GM12878 (cell line): ENCODE data around the gene SAXO1. TPM values are rescaled to one million over a fixed set of nuclear protein-coding genes. Genes with fewer than 3 reads are reported as not detected.

Experiments
- ATAC-seq: fragments of 200-7000 bp; cut with Tn5 transposase; 3 replicates; pipeline ENCODE4 v1.9.1; 2020; ENCODE audit warnings: mild to moderate bottlenecking, moderate library complexity
- BruUV-seq: library from RNA; stranded (reverse); fragments of 400-500 nt; replicated peaks from 2 replicates; lab custom pipeline; 2021; lab: Mats Ljungman, UMichigan
- CTCF ChIA-PET: fragments of 300-600 bp; sonication (Branson Sonifier 250); formaldehyde crosslinking; extraction: SDS; loops from one replicate; lab custom pipeline; 2021; ENCODE audit warnings: inconsistent platforms; lab: Yijun Ruan, JAX
- POLR2A ChIA-PET: fragments of 350-600 bp; formaldehyde crosslinking; extraction: SDS; loops from one replicate; lab custom pipeline; 2021; ENCODE audit warnings: inconsistent platforms; lab: Charles Lee
- RAD21 ChIA-PET: fragments of 300-600 bp; sonication (Branson Sonifier 250); formaldehyde crosslinking; loops from one replicate; lab custom pipeline; 2023; ENCODE audit warnings: antibody characterized with exemption; ENCODE audit not compliant: unreplicated experiment; lab: Charles Lee
- SMC1A ChIA-PET: fragments of 300-600 bp; sonication (Branson Sonifier 250); formaldehyde crosslinking; loops from one replicate; lab custom pipeline; 2023; ENCODE audit not compliant: unreplicated experiment, uncharacterized antibody; lab: Charles Lee
- DNase-seq: peaks from one replicate; pipeline ENCODE4 v3.0.0-alpha.2; 2011; ENCODE audit warnings: low read depth, low spot score
- FAIRE-seq: peaks from 3 replicates; lab custom pipeline; 2011; peaks lifted over from hg19 to GRCh38; lab: Jason Lieb, UNC
- H2AFZ ChIP-seq: 2 replicates; pipeline ENCODE4 v1.6.0; 2011; ENCODE audit warnings: low read depth, low read length, control low read depth; ENCODE audit not compliant: control insufficient read depth
- H3K27ac ChIP-seq: 2 replicates; pipeline ENCODE4 v1.5.1; 2011; ENCODE audit warnings: control low read depth; ENCODE audit not compliant: control insufficient read depth, insufficient read depth
- H3K27me3 ChIP-seq, 2 experiments: replicated peaks in 1 of 2; 2 replicates each; pipeline versions ENCODE4 v1.6.0 to v1.6.1; 2011; ENCODE audit warnings: low read length in 1 of 2; ENCODE audit not compliant: control insufficient read depth in 2 of 2, insufficient read depth in 2 of 2
- H3K36me3 ChIP-seq, 2 experiments: 2 replicates each; pipeline ENCODE4 v1.5.1; 2011; ENCODE audit warnings: low read length in 1 of 2; ENCODE audit not compliant: control insufficient read depth in 2 of 2, insufficient read depth in 2 of 2
- H3K4me1 ChIP-seq: 2 replicates; pipeline ENCODE4 v1.6.1; 2011; ENCODE audit warnings: mild to moderate bottlenecking, low read length, moderate library complexity, mixed read lengths; ENCODE audit not compliant: control insufficient read depth, insufficient read depth
- H3K4me2 ChIP-seq: 2 replicates; pipeline ENCODE4 v1.6.0; 2011; ENCODE audit warnings: control low read depth; ENCODE audit not compliant: control insufficient read depth, insufficient read depth
- H3K4me3 ChIP-seq: fragments of 200-600 bp; sonication (generic); 2 replicates; pipeline ENCODE4 v1.5.1; 2016
- H3K79me2 ChIP-seq: 2 replicates; pipeline ENCODE4 v1.6.0; 2011; ENCODE audit warnings: low read length; ENCODE audit not compliant: control insufficient read depth, insufficient read depth
- H3K9ac ChIP-seq: 2 replicates; pipeline ENCODE4 v1.8.0; 2011; ENCODE audit warnings: low read length, control low read depth, mixed read lengths; ENCODE audit not compliant: control insufficient read depth, insufficient read depth
- H3K9me3 ChIP-seq: replicated peaks from 3 replicates; pipeline ENCODE4 v1.5.1; 2011; ENCODE audit warnings: mild to moderate bottlenecking, low read length; ENCODE audit not compliant: control insufficient read depth, insufficient read depth
- H4K20me1 ChIP-seq: 2 replicates; pipeline ENCODE4 v1.6.0; 2011; ENCODE audit not compliant: control insufficient read depth, insufficient read depth
- BHLHE40 ChIP-seq, 2 experiments: fragments of 450-650 bp in 1 of 2; IDR thresholded peaks; 2 replicates each; pipeline ENCODE4 v1.6.1; 2011 to 2017; ENCODE audit warnings: low read depth in 2 of 2, borderline replicate concordance in 1 of 2, improper control_type of control experiment in 1 of 2, low read length in 1 of 2, mild to moderate bottlenecking in 1 of 2
- BMI1 ChIP-seq: fragments of 450-650 bp; IDR thresholded peaks from 2 replicates; pipeline ENCODE4 v1.6.1; 2016; ENCODE audit warnings: mild to moderate bottlenecking, moderate library complexity, borderline replicate concordance
- BRCA1 ChIP-seq: IDR thresholded peaks from 2 replicates; pipeline ENCODE4 v1.6.1; 2011; ENCODE audit warnings: low read depth, low read length, improper control_type of control experiment
- ETV6 ChIP-seq, 2 experiments: fragments of 450-650 bp in 1 of 2; IDR thresholded peaks in 1 of 2; conservative IDR thresholded peaks in 1 of 2; 2 replicates each; pipeline ENCODE4 v1.6.1; 2014; ENCODE audit warnings: antibody characterized with exemption in 1 of 2, borderline replicate concordance in 1 of 2, low read depth in 1 of 2, mild to moderate bottlenecking in 1 of 2, moderate library complexity in 1 of 2
- FOS ChIP-seq: IDR thresholded peaks from 3 replicates; pipeline ENCODE4 v1.6.1; 2011; ENCODE audit warnings: borderline replicate concordance; ENCODE audit not compliant: insufficient read length; ENCODE audit errors: extremely low read depth
- FOXK2 ChIP-seq: fragments of 450-650 bp; IDR thresholded peaks from 2 replicates; pipeline ENCODE4 v1.6.1; 2017; ENCODE audit warnings: mild to moderate bottlenecking, moderate library complexity
- IKZF2 ChIP-seq, 2 experiments: fragments of 450-650 bp; IDR thresholded peaks; 2 replicates each; pipeline ENCODE4 v1.6.1; 2017; ENCODE audit warnings: mild to moderate bottlenecking in 2 of 2, moderate library complexity in 2 of 2
- MAX ChIP-seq: IDR thresholded peaks from 2 replicates; pipeline ENCODE4 v1.6.1; 2012; ENCODE audit warnings: low read depth, low read length, improper control_type of control experiment
- NFYA ChIP-seq: IDR thresholded peaks from 2 replicates; pipeline ENCODE4 v1.6.1; 2011; ENCODE audit warnings: low read depth, mild to moderate bottlenecking, low read length, improper control_type of control experiment, borderline replicate concordance
- NR2C1 ChIP-seq: fragments of 450-650 bp; IDR thresholded peaks from 2 replicates; pipeline ENCODE4 v1.6.1; 2017; ENCODE audit warnings: antibody characterized with exemption, mild to moderate bottlenecking, moderate library complexity
- NR2C2 ChIP-seq: IDR thresholded peaks from 2 replicates; pipeline ENCODE4 v1.6.1; 2011; ENCODE audit warnings: borderline replicate concordance, low read depth; ENCODE audit not compliant: control insufficient read depth, insufficient read length
- RELA ChIP-seq: fragments of 450-650 bp; IDR thresholded peaks from 2 replicates; pipeline ENCODE4 v1.8.0; 2014; ENCODE audit warnings: borderline replicate concordance; ENCODE audit not compliant: partially characterized antibody
- SMAD5 ChIP-seq: IDR thresholded peaks from 2 replicates; pipeline ENCODE4 v1.6.1; 2016; ENCODE audit warnings: antibody characterized with exemption, low read depth
- SREBF2 ChIP-seq: IDR thresholded peaks from 2 replicates; pipeline ENCODE4 v1.6.1; 2012; ENCODE audit warnings: mild to moderate bottlenecking, low read length
- WRNIP1 ChIP-seq: IDR thresholded peaks from 2 replicates; pipeline ENCODE4 v1.6.1; 2011; ENCODE audit warnings: low read depth, low read length, improper control_type of control experiment, borderline replicate concordance
- ZNF274 ChIP-seq: IDR thresholded peaks from one replicate; pipeline ENCODE4 v1.8.0; 2011; ENCODE audit not compliant: insufficient read length, insufficient read depth
- ZNF622 ChIP-seq: fragments of 450-650 bp; IDR thresholded peaks from 2 replicates; pipeline ENCODE4 v1.6.1; 2017; ENCODE audit warnings: mild to moderate bottlenecking, inconsistent platforms
- WGBS: methylation state at CpG from one replicate; pipeline ENCODE4 v1.1.6; 2016; ENCODE audit warnings: low lambda C conversion rate; ENCODE audit not compliant: insufficient replicate concordance, insufficient coverage; ENCODE audit errors: missing lambda C conversion rate; 5-methylcytosine and 5-hydroxymethylcytosine counted together
- in situ Hi-C: fragments of 300-500 bp; cut with MboI; formaldehyde crosslinking; loops from 9 replicates; pipeline ENCODE4 v1.14.3; 2018; ENCODE audit warnings: mixed read lengths
- intact Hi-C: fragments of 100-400 bp; cut with micrococcal nuclease; formaldehyde crosslinking; loops from one replicate; pipeline ENCODE4 v1.14.2; 2022; ENCODE audit not compliant: unreplicated experiment
- polyA plus RNA-seq, 11 experiments: library from polyadenylated mRNA; depleted of rRNA in 4 of 11; unstranded in 6 of 11; stranded (reverse) in 5 of 11; fragments of >200 nt; fragmentation: Nextera tagmentation in 4 of 11; fragmentation: Illumina TruSeq in 1 of 11; extraction: Ambion mirVana in 4 of 11; extraction: Trizol in 1 of 11; gene quantifications; 1 replicate in 1 of 11; 2 replicates in 10 of 11; pipeline versions ENCODE4 v1.2.1 to v1.2.3, GENCODE V29; 2011 to 2016; ENCODE audit warnings: inconsistent platforms in 2 of 11, missing spikeins in 2 of 11, low read depth in 1 of 11
- total RNA-seq, 4 experiments: library from RNA; depleted of rRNA in 3 of 4; stranded (reverse); fragments of >200 nt in 3 of 4; fragmentation: Illumina TruSeq in 1 of 4; extraction: Trizol in 1 of 4; gene quantifications; 2 replicates each; pipeline versions ENCODE4 v1.2.1 to v1.2.3, GENCODE V29; 2013 to 2021
- TF ChIP-seq, protein P1 (sequence below): IDR thresholded peaks from 2 replicates; pipeline ENCODE4 v1.6.1; 2011; ENCODE audit warnings: low read depth, mild to moderate bottlenecking, low read length, moderate library complexity, borderline replicate concordance; ENCODE audit errors: extremely low read depth

SAXO1 gene
- total and polyA plus RNA-seq, 10 of the 15 experiments (the other 5 are each of a cell fraction or from before 2014, with no cell fraction given) = under 0.01 to 0.01 TPM; not detected in 8

DNA sequence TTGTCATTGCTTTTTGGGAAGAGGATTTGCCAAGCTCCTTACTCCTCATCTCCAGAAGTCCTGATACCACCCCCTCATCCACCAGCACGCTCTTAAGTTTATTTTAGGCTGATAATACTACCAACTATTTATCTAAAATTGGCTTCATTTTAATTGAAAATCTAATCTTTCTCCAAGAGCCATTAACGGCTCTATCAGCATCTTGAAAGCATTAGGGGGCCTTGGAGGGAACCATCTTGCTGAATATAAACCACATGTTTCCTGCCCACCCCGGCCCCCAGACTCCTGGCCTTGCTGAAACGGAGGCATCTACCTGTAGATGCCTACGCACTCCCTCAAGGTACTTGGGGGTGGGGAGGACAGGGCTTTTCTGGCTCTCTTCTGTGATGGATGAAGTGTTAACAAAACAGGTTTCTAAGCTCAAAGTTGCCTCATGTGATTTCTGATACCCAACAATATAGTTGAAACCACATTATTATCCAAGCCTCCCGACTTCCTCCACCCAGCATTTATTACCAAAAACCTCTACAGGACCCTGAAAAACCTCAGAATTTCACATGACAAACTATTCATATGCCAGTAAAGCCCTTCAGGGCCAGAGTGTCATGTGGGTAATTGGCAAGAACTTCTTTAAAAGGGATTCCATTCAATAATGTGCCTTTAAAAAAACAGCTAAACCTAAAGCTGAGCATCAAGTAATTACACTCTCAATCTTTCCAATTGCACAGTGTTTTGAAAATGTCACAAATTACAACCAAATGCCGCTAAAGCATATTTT lies 96.7 kb downstream of the SAXO1 start:
- WGBS = 3% methylated on average over 7 of the region's 7 CpGs
- Histone ChIP-seq H3K9ac (no peak overlapping the region), H3K27me3 (no peaks in the 10 kb centered on the region), H4K20me1 (no peaks in the 10 kb centered on the region), H3K9me3 (no peaks in the 10 kb centered on the region), H3K27ac (no peak overlapping the region), H2AFZ (no peak overlapping the region), H3K4me3 (no peak overlapping the region), H3K4me1 (no peaks in the 10 kb centered on the region), H3K4me2 (no peak overlapping the region), H3K79me2 (no peaks in the 10 kb centered on the region), H3K36me3 (no peaks in the 10 kb centered on the region)
- ChIA-PET CTCF (no interaction called here), RAD21 (no interaction called here), POLR2A (no interaction called here), SMC1A (no interaction called here)
- in situ Hi-C loops (no loop called here), intact Hi-C loops (no loop called here)
- BruUV-seq = no TSS peak
- ATAC-seq = no peak
- DNase-seq = no peak
- FAIRE-seq = no peak
- TF ChIP-seq SREBF2 (no peak), NFYA (no peak), NR2C1 (no peak), BHLHE40 (IDR thresholded peaks at IDR 0.05; ENCODE audit: borderline replicate concordance in 1 of 2, low read depth in 2 of 2, low read length in 1 of 2) (no peak), RELA (no peak), SMAD5 (no peak), FOS (no peak), BRCA1 (no peak), BMI1 (no peak), ETV6 (conservative IDR thresholded peaks at IDR 0.05 in 1 of 2, IDR thresholded peaks at IDR 0.05 in 1 of 2; ENCODE audit: borderline replicate concordance in 1 of 2, low read depth in 1 of 2) (no peak), ZNF274 (no peak), FOXK2 (no peak), MAX (no peak), NR2C2 (no peak), IKZF2 (IDR thresholded peaks at IDR 0.05) (no peak), WRNIP1 (no peak), ZNF622 (no peak)
- TF ChIP-seq, protein P1, sequence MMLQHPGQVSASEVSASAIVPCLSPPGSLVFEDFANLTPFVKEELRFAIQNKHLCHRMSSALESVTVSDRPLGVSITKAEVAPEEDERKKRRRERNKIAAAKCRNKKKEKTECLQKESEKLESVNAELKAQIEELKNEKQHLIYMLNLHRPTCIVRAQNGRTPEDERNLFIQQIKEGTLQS = no peak
